ENCODE measurements around the gene WBP1. TPM values are rescaled to one million over a fixed set of nuclear protein-coding genes. Genes with fewer than 3 reads are reported as not detected.

The WBP1 gene
- total RNA-seq, 2 experiments from 2014 or later = 68.8 to 70.8 TPM

- intact Hi-C loops (cut with micrococcal nuclease; ENCODE audit: unreplicated experiment) = no loop called here
- Histone ChIP-seq H3K9me2 (ENCODE audit: insufficient read depth, low read length) (no peaks in the 10 kb centered on the region), H3K4me3 (ENCODE audit: low read depth, low read length, poor library complexity, severe bottlenecking) (no peak overlapping the region), H3K36me3 (ENCODE audit: insufficient read depth, low read length) (no peaks in the 10 kb centered on the region), H3K4me1 (ENCODE audit: insufficient read depth, low read length, poor library complexity, severe bottlenecking) (peaks cover 50% of the 10 kb centered on the region), H3K27ac (ENCODE audit: low read depth, low read length, poor library complexity, severe bottlenecking) (no peak overlapping the region), H3K79me2 (ENCODE audit: insufficient read depth, low read depth, low read length) (peaks cover 4% of the 10 kb centered on the region; the same call in 1 of the 2 replicates), H2AFZ (ENCODE audit: low read length) (no peak overlapping the region), H3K4me2 (ENCODE audit: low read length) (no peak overlapping the region), H4K20me1 (ENCODE audit: insufficient read depth, low read length) (no peaks in the 10 kb centered on the region), H3K9me3 (ENCODE audit: low read length) (no peaks in the 10 kb centered on the region)
- CTCF ChIA-PET (ENCODE audit: unreplicated experiment) = no interaction called here
- no peak for DNase-seq (ENCODE audit: low spot score)
- BruUV-seq (replicated peaks) = no TSS peak
- POLR2A ChIA-PET = no interaction called here
- no peak for TF ChIP-seq EZH2phosphoT487 (IDR thresholded peaks at IDR 0.05; ENCODE audit: borderline replicate concordance, low read depth, low read length)
- no peak for TF ChIP-seq CTCF (conservative IDR thresholded peaks at IDR 0.05; ENCODE audit: low read length)
These were observed 40.5 kb upstream of the WBP1 start for GRCh38 chr2:74417763-74418162.

GRCh38 chr2:74418312-74418711 is 39.9 kb upstream of the WBP1 start:
- ChIA-PET POLR2A (interaction anchor here (0.6 to 1.4 kb wide), 3 partner anchors 27 to 338 kb away, joined by 3 to 4 read pairs (median 3); no protein-coding TSS in a partner anchor), CTCF (ENCODE audit: unreplicated experiment) (no interaction called here)
- no peak for DNase-seq (ENCODE audit: low spot score)

More at GRCh38 chr2:74418312-74418711, 39.9 kb upstream of the WBP1 start:
- Histone ChIP-seq H3K4me1 (ENCODE audit: insufficient read depth, low read length, poor library complexity, severe bottlenecking) (peaks cover 46% of the 10 kb centered on the region), H3K4me2 (ENCODE audit: low read length) (no peak overlapping the region), H3K79me2 (ENCODE audit: insufficient read depth, low read depth, low read length) (peaks cover 4% of the 10 kb centered on the region; the same call in 1 of the 2 replicates), H2AFZ (ENCODE audit: low read length) (no peak overlapping the region), H3K9me2 (ENCODE audit: insufficient read depth, low read length) (no peaks in the 10 kb centered on the region), H3K27ac (ENCODE audit: low read depth, low read length, poor library complexity, severe bottlenecking) (no peak overlapping the region), H4K20me1 (ENCODE audit: insufficient read depth, low read length) (no peaks in the 10 kb centered on the region), H3K4me3 (ENCODE audit: low read depth, low read length, poor library complexity, severe bottlenecking) (no peak overlapping the region), H3K36me3 (ENCODE audit: insufficient read depth, low read length) (no peaks in the 10 kb centered on the region), H3K9me3 (ENCODE audit: low read length) (no peaks in the 10 kb centered on the region)
- TF ChIP-seq CTCF (conservative IDR thresholded peaks at IDR 0.05; ENCODE audit: low read length) (no peak), EZH2phosphoT487 (IDR thresholded peaks at IDR 0.05; ENCODE audit: borderline replicate concordance, low read depth, low read length) (no peak)
- intact Hi-C loops (cut with micrococcal nuclease; ENCODE audit: unreplicated experiment) = no loop called here
- no TSS peak for BruUV-seq (replicated peaks)
